AG10803 (cell line): Measurements from ENCODE around the gene CCDC8.
A peak's percentile ranks its signal among the peaks of the same experiment; 100 is the strongest.

ENCODE experiments used
- DNase-seq: peaks from one replicate; pipeline ENCODE4 v3.0.0; 2010; ENCODE audit warnings: low read depth
- H3K4me3 ChIP-seq: 2 replicates; pipeline ENCODE4 v1.5.1; 2011; ENCODE audit warnings: mild to moderate bottlenecking, low read length, control low read depth
- TF ChIP-seq, protein P1 (sequence below): conservative IDR thresholded peaks from 2 replicates; pipeline ENCODE4 v1.5.1; 2011; ENCODE audit warnings: mild to moderate bottlenecking, low read length, control low read depth, inconsistent platforms

CCDC8 gene

DNA sequence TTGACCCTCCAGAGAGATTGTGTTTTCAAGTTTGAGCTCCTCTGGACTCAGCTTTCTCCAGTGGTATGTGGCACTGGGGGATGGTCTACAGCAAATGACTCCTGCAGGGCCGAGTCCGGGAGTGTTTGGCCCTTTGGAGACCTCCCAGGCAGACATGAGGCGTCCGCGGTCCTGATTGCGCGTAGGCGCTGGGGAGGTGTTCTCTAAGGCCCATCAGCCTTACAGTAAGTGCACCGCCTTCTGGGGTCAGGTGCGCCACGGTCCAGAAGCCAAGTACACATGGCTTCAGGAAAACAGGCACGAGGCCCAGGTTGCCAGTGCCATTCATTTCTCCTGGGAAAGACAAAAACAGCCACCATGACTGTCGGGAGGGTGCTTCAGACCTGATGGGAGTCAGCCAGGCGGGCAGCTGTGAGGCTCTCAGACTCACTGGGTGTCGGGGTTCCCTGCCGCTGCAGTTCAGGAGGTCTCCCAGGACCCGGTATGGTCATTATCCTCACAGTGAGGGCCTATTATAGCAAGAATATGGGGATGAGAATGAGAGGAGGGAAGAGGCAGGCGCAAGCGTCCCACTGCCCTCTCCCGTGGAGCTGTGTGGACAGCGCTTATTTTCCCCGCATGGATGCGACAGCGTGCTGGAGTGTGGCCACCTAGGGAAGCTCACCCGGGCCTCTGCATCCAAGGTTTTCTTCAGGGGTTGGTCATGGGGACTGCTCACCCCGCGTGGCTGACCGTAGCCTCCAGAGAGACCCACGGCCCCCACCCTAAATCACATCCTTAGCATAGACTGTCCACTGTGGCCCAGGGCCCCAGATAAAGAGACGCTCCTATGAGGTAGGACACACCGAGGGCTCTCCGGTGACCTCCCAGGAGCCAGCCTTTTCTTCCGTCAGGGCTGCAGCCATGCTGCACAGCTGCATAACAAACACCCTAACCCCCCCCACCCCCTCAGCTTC is 21.8 kb downstream of the CCDC8 start:
- TF ChIP-seq, protein P1, sequence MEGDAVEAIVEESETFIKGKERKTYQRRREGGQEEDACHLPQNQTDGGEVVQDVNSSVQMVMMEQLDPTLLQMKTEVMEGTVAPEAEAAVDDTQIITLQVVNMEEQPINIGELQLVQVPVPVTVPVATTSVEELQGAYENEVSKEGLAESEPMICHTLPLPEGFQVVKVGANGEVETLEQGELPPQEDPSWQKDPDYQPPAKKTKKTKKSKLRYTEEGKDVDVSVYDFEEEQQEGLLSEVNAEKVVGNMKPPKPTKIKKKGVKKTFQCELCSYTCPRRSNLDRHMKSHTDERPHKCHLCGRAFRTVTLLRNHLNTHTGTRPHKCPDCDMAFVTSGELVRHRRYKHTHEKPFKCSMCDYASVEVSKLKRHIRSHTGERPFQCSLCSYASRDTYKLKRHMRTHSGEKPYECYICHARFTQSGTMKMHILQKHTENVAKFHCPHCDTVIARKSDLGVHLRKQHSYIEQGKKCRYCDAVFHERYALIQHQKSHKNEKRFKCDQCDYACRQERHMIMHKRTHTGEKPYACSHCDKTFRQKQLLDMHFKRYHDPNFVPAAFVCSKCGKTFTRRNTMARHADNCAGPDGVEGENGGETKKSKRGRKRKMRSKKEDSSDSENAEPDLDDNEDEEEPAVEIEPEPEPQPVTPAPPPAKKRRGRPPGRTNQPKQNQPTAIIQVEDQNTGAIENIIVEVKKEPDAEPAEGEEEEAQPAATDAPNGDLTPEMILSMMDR: no peak
- no peak overlapping the region for H3K4me3 ChIP-seq
- DNase-seq: no peak

DNA sequence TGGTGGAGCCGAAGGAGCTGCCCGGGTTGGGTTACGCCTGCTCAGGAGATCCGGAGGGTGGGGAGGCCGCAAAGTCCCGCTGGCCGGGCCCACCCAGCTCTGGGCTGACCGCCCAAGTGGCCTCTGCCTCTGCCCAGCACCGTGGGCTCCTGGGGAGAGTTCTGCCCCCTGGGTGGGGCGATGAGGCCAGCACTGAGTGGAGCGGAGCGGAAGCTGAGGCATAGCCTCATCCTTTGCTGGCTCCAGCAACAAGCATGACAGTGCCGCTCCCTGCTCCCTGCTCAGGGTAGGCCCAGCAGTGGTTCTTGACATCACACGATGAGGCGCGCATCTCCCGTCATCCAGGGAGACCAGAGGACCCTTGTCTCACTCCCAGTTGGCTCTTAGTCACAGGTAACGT is 22.5 kb downstream of the CCDC8 start:
- H3K4me3 ChIP-seq: no peak overlapping the region
- peak; percentile 46 for DNase-seq
- TF ChIP-seq, protein P1: no peak

DNA sequence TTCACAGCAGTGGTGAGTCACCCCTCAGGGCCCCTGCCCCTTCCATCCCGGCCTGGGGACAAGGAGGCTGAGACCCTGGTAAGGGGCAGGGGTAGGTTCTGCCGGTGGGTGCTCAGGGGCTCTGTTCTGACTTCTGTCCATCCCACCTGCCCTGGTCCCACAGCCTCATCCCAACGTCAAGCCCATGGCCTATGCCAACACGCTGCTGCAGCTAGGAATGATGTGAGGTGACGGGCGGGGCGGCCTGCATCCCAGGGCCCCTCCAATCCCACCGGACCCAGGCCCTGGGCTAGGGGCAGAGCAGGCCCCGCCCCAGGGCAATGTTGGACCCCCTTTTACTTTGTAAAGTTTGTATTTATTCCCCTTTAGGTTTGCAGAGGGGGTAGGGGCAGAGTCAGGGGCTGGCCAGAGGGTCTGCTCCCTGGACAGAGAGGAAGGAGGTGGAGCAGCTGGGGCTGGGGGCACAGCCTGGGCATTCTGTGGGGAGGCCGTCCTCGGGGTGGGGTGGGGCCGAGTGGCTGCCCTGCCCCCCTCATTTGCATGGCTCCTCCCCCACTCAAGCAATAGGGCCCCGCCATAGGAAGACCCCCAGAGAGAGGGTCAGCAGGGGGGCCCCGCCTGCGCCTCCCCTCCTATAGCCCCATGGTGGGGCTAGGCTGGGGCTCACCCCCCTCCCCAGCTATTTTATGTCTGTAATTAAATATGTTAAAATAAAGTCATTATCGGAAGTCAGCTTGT is 23.1 kb downstream of the CCDC8 start:
- DNase-seq: no peak
- no peak overlapping the region for H3K4me3 ChIP-seq
- TF ChIP-seq, protein P1: no peak

DNA sequence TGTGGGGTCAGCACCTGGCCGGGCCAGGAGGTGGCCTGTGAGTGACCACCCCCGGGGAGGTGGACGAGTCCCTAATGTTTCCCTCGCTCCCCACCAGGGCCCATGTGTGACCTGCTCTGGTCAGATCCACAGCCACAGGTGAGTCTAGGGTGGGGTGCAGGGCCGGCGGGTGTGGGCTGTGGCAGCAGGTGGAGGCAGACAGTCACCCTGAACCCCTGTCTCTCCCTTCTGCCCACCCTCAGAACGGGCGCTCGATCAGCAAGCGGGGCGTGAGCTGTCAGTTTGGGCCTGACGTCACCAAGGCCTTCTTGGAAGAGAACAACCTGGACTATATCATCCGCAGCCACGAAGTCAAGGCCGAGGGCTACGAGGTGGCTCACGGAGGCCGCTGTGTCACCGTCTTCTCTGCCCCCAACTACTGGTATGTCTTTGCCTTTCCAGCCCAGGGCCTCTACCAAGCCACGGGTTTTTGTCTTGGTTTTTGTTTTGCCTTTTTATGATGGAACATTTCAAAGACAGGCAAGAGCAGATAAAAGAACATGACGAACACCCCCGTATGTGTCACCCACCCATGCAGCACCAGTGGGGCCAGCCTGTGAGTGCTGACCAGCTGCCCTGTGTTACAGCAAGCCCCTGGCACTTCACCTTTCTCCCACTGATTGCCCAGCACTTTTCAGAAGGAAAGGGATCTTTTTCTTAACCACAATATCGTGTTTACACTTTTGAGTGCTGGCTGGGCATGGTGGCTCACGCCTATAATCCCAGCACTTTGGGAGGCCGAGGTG is 24.9 kb downstream of the CCDC8 start:
- TF ChIP-seq, protein P1: no peak
- H3K4me3 ChIP-seq: no peak overlapping the region
- DNase-seq: no peak

DNA sequence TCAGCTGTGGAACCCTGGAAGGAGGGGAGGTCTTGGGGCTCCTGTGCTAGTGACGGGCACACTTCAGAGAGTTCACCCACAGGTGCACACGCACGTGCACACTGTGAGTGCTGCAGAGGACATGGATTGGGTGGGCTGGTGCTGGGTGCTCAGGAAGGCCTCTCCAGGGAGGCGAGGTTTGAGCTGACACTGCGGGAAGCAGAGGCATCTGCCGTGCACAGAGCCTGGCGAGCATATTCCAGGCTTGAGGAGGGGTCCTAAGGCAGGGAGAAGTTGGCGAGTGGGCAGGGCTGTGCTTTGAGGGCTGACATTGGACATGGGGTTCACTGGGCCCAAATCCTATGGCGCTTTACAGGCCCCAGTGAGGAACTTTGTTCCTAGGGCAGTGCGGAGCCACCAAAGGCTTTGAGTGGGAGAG is 25.6 kb downstream of the CCDC8 start:
- TF ChIP-seq, protein P1: no peak

DNA sequence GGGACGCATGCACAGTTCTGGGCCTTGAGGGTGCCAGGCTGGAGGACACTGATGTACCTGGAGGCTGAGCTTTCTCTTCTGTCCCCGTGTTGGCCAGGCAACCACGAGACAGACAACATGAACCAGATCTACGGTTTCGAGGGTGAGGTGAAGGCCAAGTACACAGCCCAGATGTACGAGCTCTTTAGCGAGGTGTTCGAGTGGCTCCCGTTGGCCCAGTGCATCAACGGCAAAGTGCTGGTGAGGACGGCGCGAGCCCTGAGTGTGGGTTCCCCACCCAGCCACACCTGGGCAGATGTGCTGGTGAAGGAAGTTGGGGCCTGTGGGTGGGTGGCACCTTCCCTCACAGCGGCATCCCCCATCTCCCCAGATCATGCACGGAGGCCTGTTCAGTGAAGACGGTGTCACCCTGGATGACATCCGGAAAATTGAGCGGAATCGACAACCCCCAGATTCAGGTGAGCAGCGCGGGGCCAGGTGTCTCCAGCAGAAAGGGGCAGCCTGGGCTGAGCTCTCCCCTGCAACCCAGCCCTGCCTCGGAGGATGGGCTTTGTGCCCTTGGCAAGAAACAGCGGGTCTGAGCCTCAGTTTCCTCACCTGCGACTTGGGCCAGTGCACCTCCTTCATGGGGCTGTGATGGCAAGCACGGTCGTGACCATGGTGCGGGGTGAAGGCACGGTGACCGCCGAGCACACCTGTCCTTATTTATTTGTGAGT is 26.2 kb downstream of the CCDC8 start:
- no peak overlapping the region for H3K4me3 ChIP-seq
- TF ChIP-seq, protein P1: no peak
- no peak for DNase-seq

More for the DNA sequence above, 25.6 kb downstream of the CCDC8 start:
- DNase-seq: no peak
- no peak overlapping the region for H3K4me3 ChIP-seq
